Erythroblast (primary cell): ENCODE results near the gene GNAQ.

Experiments
- GATA1 ChIP-seq: IDR thresholded peaks from 2 replicates; pipeline ENCODE4 v1.6.1; 2011; ENCODE audit warnings: low read depth, mild to moderate bottlenecking, control low read depth, low read length, moderate library complexity
- POLR2A ChIP-seq: IDR thresholded peaks from 2 replicates; pipeline ENCODE4 v1.6.1; 2011; ENCODE audit warnings: mild to moderate bottlenecking, low read length

DNA sequence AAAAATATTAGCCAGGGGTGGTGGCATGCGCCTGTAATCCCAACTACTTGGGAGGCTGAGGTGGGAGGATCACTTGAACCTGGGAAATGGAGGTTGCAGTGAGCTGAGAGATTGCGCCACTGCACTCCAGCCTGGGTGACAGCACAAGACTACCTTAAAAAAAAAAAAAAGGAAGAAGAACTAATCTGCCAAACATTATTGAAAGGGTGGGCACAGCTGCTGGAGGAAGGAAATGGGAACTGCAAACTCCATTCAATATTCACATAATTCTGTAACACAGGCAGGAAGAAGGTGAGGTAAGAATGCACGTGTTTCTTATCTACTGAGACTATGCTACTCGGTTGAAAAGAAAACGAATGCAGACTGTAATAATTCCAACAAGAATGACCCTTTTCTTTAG, 262.4 kb downstream of the GNAQ start:
- TF ChIP-seq POLR2A: no peak
- TF ChIP-seq GATA1: no peak
